Esophagus muscularis mucosa (tissue), 4 donors: Measurements from ENCODE around the gene LAPTM5. TPM values are rescaled to one million over a fixed set of nuclear protein-coding genes. Genes with fewer than 3 reads are reported as not detected.

Experiments
- DNase-seq: peaks from one replicate; pipeline ENCODE4 v3.0.0-alpha.2; 2017; ENCODE audit errors: extremely low spot score
- H3K27ac ChIP-seq, 4 donors: fragments of 200-600 bp; sonication (generic); replicated peaks in 1 of 4; 1 replicate in 3 of 4; 2 replicates in 1 of 4; pipeline ENCODE4 v1.5.1; 2016 to 2019; ENCODE audit warnings: mild to moderate bottlenecking in 1 of 4
- H3K27me3 ChIP-seq, 4 donors: fragments of 200-600 bp; sonication (generic); one replicate each; pipeline versions ENCODE4 v1.5.1 to v1.6.0; 2016 to 2019
- H3K36me3 ChIP-seq, 4 donors: fragments of 200-600 bp; sonication (generic); one replicate each; pipeline ENCODE4 v1.5.1; 2016 to 2019
- H3K4me1 ChIP-seq, 4 donors: fragments of 200-600 bp; sonication (generic); one replicate each; pipeline ENCODE4 v1.5.1; 2016 to 2019
- H3K4me3 ChIP-seq, 4 donors: fragments of 200-600 bp; sonication (generic); 1 replicate in 2 of 4; 2 replicates in 2 of 4; pipeline ENCODE4 v1.5.1; 2016 to 2019; ENCODE audit warnings: mild to moderate bottlenecking in 4 of 4, moderate library complexity in 1 of 4
- H3K9me3 ChIP-seq, 4 donors: fragments of 200-600 bp; sonication (generic); 1 replicate in 3 of 4; 2 replicates in 1 of 4; pipeline ENCODE4 v1.5.1; 2016 to 2019
- EP300 ChIP-seq: sonication (generic); formaldehyde crosslinking; IDR thresholded peaks from one replicate; pipeline ENCODE4 v1.6.1; 2017; ENCODE audit warnings: antibody characterized with exemption
- POLR2A ChIP-seq: fragments of 450-650 bp; IDR thresholded peaks from one replicate; pipeline ENCODE4 v1.6.1; 2017; ENCODE audit warnings: antibody characterized with exemption, moderate library complexity, mild to moderate bottlenecking, low read depth
- POLR2AphosphoS5 ChIP-seq, 2 donors: sonication (generic); formaldehyde crosslinking; IDR thresholded peaks; one replicate each; pipeline ENCODE4 v1.6.1; 2017; ENCODE audit warnings: antibody characterized with exemption in 2 of 2
- WGBS: methylation state at CpG from one replicate; pipeline ENCODE4 v1.1.5; 2018; 5-methylcytosine and 5-hydroxymethylcytosine counted together
- intact Hi-C: fragments of 100-400 bp; cut with DNase I; formaldehyde crosslinking; loops from one replicate; pipeline ENCODE4 v1.15.1; 2023
- total RNA-seq, 4 donors: library from RNA; depleted of rRNA; stranded (reverse); fragments of >200 nt; gene quantifications; one replicate each; pipeline versions ENCODE4 v1.1.0 to v1.2.1, GENCODE V29; 2016
- TF ChIP-seq, protein P1 (sequence below), 3 experiments: fragments of 200-600 bp in 2 of 3; fragments of 450-650 bp in 1 of 3; sonication (generic) in 2 of 3; IDR thresholded peaks; one replicate each; pipeline ENCODE4 v1.5.1; 2017 to 2019; ENCODE audit warnings: antibody characterized with exemption in 3 of 3, mild to moderate bottlenecking in 2 of 3, moderate library complexity in 1 of 3

The LAPTM5 gene
- total RNA-seq, 4 donors from 2014 or later, result 32.4 to 83.7 (median 36.3) TPM

DNA sequence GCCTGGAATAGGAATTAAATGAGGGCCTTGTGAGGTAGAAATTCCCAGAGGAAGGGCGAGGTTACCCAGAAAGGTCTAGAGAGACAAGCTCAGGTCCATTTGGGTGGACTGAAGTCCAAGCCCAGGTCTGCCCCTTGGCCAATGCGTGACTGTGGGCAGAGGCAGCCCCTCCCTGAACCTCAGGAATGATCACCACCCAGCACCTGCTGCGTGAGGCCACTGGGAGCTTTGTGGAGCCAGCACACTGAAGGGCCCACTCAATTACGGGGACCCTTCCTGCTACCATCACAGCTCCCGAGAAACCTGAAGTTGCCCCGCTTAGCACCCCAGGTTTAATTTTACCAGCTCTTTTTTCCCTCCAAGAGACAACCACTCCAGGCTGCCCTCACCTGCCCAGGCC is 27.7 kb downstream of the LAPTM5 start:
- no peak for DNase-seq
- TF ChIP-seq EP300 (no peak), POLR2A (no peak), POLR2AphosphoS5 (IDR thresholded peaks at IDR 0.05) (no peak)
- TF ChIP-seq, protein P1, sequence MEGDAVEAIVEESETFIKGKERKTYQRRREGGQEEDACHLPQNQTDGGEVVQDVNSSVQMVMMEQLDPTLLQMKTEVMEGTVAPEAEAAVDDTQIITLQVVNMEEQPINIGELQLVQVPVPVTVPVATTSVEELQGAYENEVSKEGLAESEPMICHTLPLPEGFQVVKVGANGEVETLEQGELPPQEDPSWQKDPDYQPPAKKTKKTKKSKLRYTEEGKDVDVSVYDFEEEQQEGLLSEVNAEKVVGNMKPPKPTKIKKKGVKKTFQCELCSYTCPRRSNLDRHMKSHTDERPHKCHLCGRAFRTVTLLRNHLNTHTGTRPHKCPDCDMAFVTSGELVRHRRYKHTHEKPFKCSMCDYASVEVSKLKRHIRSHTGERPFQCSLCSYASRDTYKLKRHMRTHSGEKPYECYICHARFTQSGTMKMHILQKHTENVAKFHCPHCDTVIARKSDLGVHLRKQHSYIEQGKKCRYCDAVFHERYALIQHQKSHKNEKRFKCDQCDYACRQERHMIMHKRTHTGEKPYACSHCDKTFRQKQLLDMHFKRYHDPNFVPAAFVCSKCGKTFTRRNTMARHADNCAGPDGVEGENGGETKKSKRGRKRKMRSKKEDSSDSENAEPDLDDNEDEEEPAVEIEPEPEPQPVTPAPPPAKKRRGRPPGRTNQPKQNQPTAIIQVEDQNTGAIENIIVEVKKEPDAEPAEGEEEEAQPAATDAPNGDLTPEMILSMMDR (IDR thresholded peaks at IDR 0.05), result no peak
- Histone ChIP-seq H3K9me3 (no peaks in the 10 kb centered on the region), H3K4me3 (no peak overlapping the region), H3K36me3 (peaks cover 0 to 16% (median 4%) of the 10 kb centered on the region in 4 donors), H3K27me3 (peaks cover 0 to 7% (median 0%) of the 10 kb centered on the region in 4 donors), H3K4me1 (peaks cover 0 to 4% (median 0%) of the 10 kb centered on the region in 4 donors), H3K27ac (no peak overlapping the region)
- 89% methylated on average over 6 of the region's 6 CpGs for WGBS
- intact Hi-C loops, result no loop called here

DNA sequence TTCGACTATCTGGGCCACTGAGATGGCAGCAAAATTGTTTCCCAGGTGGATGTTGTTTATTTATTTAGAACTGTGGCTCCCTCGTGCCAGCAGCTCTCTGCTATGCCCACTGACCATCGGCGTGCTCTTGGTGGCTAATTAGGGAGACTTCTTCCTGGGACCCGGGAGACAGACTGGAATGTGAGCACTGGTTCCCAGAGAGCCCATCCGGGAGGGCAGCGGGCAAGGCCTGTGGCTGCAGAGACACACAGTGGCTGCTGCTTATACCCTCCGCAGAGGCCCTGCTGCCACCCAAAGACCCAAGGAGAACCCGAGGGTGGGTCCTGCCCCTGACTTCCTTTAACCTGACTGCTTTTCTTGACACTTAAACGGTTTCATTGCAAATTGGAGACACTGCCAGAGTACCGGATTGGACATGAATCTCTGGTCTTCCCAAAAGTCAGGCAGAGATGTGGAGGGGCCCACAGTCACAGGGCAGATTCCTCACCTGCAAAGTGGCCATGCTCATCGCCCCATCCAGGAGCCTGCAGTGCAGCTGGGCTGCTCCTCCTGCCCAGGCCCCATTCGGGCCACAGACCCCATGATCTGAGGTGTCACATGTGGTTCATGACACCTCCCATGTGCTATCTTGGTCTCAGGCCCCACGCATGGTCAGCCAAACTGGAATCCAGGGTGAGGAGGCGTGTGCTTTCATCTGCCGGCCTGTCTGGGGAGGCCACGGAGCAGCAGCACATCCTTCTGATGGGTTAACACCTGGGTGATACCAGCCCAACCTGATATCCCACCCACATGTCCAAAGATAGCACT is 28.5 kb downstream of the LAPTM5 start:
- no peak overlapping the region for H3K27ac ChIP-seq
- H3K4me1 ChIP-seq, result peaks cover 0 to 4% (median 0%) of the 10 kb centered on the region in 4 donors
- no peak for DNase-seq
- TF ChIP-seq POLR2A (no peak), EP300 (no peak), POLR2AphosphoS5 (IDR thresholded peaks at IDR 0.05) (no peak)
- TF ChIP-seq, protein P1 (IDR thresholded peaks at IDR 0.05), result no peak
- peaks cover 0 to 7% (median 0%) of the 10 kb centered on the region in 4 donors for H3K27me3 ChIP-seq
- intact Hi-C loops, result no loop called here
- H3K4me3 ChIP-seq, result no peak overlapping the region
- peaks cover 0 to 18% (median 9%) of the 10 kb centered on the region in 4 donors for H3K36me3 ChIP-seq
- H3K9me3 ChIP-seq, result no peaks in the 10 kb centered on the region
- 77% methylated on average over 8 of the region's 17 CpGs for WGBS

DNA sequence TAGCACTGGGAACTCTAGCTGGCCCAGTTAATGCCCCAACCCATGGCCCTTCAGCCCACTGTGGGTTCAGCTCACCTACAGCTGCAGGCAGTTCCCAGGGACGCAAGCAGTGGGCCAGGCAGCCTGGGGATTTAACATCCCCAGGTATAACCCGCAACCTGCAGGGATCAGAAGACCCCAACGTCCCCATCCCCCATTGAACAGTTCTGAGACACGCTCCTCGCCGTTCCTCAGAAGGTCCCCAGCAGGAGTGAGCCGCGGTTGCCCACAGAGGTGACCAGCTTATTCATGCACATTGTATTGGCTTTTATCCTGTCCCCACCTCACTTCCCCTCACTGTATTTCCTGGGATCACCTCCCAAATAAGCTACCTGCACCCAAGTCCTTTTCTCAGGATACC is 29.2 kb downstream of the LAPTM5 start:
- DNase-seq, result no peak
- no peaks in the 10 kb centered on the region for H3K9me3 ChIP-seq
- H3K4me3 ChIP-seq, result no peak overlapping the region
- peaks cover 0 to 23% (median 12%) of the 10 kb centered on the region in 4 donors for H3K36me3 ChIP-seq
- no peak overlapping the region for H3K27ac ChIP-seq
- H3K4me1 ChIP-seq, result peaks cover 0 to 4% (median 0%) of the 10 kb centered on the region in 4 donors
- H3K27me3 ChIP-seq, result peaks cover 0 to 7% (median 0%) of the 10 kb centered on the region in 4 donors
- WGBS, result 92% methylated on average over 8 of the region's 8 CpGs
- intact Hi-C loops, result no loop called here
- TF ChIP-seq, protein P1 (IDR thresholded peaks at IDR 0.05), result no peak
- TF ChIP-seq POLR2A, result no peak
- TF ChIP-seq EP300, result no peak
- no peak for TF ChIP-seq POLR2AphosphoS5 (IDR thresholded peaks at IDR 0.05)

DNA sequence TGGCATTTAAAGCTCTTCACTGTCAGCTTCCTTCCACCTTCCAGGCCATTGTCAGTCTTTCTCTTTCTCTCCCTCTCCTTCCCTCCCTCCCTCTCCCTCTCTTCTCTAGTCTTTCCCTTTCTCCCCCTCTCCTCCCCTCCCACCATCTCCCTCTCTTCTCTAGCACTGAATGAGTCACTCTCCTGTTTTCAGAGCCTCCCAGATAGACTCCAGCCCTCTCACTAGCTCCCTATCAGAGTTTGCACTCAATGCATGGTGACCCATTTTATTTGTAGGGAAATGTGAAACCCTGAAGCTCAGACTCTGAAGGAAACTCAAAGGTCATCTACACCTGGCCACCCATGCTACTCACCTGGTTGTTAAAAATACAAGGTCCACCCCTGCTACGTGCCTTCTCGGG is 29.8 kb downstream of the LAPTM5 start:
- intact Hi-C loops, result no loop called here

More for the DNA sequence above, 29.8 kb downstream of the LAPTM5 start:
- Histone ChIP-seq H3K27ac (no peak overlapping the region), H3K9me3 (no peaks in the 10 kb centered on the region), H3K4me1 (peaks cover 0 to 4% (median 0%) of the 10 kb centered on the region in 4 donors), H3K36me3 (peaks cover 0 to 29% (median 14%) of the 10 kb centered on the region in 4 donors), H3K27me3 (peaks cover 0 to 6% (median 0%) of the 10 kb centered on the region in 4 donors), H3K4me3 (no peak overlapping the region)
- WGBS, result 100% methylated on average over 2 of the region's 2 CpGs
- DNase-seq, result no peak
- no peak for TF ChIP-seq POLR2AphosphoS5 (IDR thresholded peaks at IDR 0.05)
- no peak for TF ChIP-seq EP300
- no peak for TF ChIP-seq POLR2A
- TF ChIP-seq, protein P1 (IDR thresholded peaks at IDR 0.05), result no peak
